ENCODE measurements around the gene ATP11A.

Gene ATP11A

GRCh38 chr13:112930192-112930591 is 240.4 kb downstream of the ATP11A start:
- DNase-seq (ENCODE audit: low spot score) = no peak

- no peak for DNase-seq (ENCODE audit: low spot score)
Measured at GRCh38 chr13:112931028-112931934, 241.4 kb downstream of the ATP11A start.

- DNase-seq (ENCODE audit: low spot score) = no peak
Measured at GRCh38 chr13:112932971-112933370, 243.1 kb downstream of the ATP11A start.

- no peak for DNase-seq (ENCODE audit: low spot score)
Measured at GRCh38 chr13:112933649-112934048, 243.8 kb downstream of the ATP11A start.

- no peak for DNase-seq (ENCODE audit: low spot score)
Measured at GRCh38 chr13:112934078-112934477, 244.2 kb downstream of the ATP11A start.
